ENCODE results near the gene POGZ.

The POGZ gene

GRCh38 chr1:151373196-151373595 is 86.1 kb downstream of the POGZ start:
- no peak for TF ChIP-seq CTCF (IDR thresholded peaks at IDR 0.05; ENCODE audit: control extremely low read depth, extremely low read depth, low read depth, missing control alignments)
- ChIA-PET CTCF (interaction anchor here (1.0 kb wide), 1 partner anchor 9 kb away, joined by 3 read pairs; no protein-coding TSS in a partner anchor), POLR2A (no interaction called here)

GRCh38 chr1:151372058-151372934 is 87.0 kb downstream of the POGZ start, which contains the start of gene SELENBP1:
SELENBP1 (minus strand) TSS chr1:151372705; CDS start chr1:151372641, 64 bp downstream.
- CTCF ChIA-PET = interaction anchor here (1.0 to 1.2 kb wide), 2 partner anchors 13 to 33 kb away, joined by 3 to 4 read pairs; no protein-coding TSS in a partner anchor
- DNase-seq (ENCODE audit: extremely low spot score) = no peak
- POLR2A ChIA-PET = no interaction called here

More at GRCh38 chr1:151373196-151373595, 86.1 kb downstream of the POGZ start:
- no peak for DNase-seq (ENCODE audit: extremely low spot score)

GRCh38 chr1:151371370-151372057 is 87.8 kb downstream of the POGZ start:
- CTCF ChIA-PET = interaction anchor here (1.0 to 1.2 kb wide), 2 partner anchors 13 to 33 kb away, joined by 3 to 4 read pairs; no protein-coding TSS in a partner anchor
- DNase-seq (ENCODE audit: extremely low spot score) = no peak
- POLR2A ChIA-PET = no interaction called here
- TF ChIP-seq CTCF (IDR thresholded peaks at IDR 0.05; ENCODE audit: control extremely low read depth, extremely low read depth, low read depth, missing control alignments) = no peak

More at GRCh38 chr1:151372058-151372934, 87.0 kb downstream of the POGZ start, which contains the start of gene SELENBP1:
- no peak for TF ChIP-seq CTCF (IDR thresholded peaks at IDR 0.05; ENCODE audit: control extremely low read depth, extremely low read depth, low read depth, missing control alignments)

- TF ChIP-seq CTCF (IDR thresholded peaks at IDR 0.05; ENCODE audit: control extremely low read depth, extremely low read depth, low read depth, missing control alignments) = no peak
- DNase-seq (ENCODE audit: extremely low spot score) = no peak
- CTCF ChIA-PET = interaction anchor here (1.2 to 2.9 kb wide), 2 partner anchors 12 to 14 kb away, joined by 4 to 8 read pairs; no protein-coding TSS in a partner anchor
- POLR2A ChIA-PET = no interaction called here
Observed at GRCh38 chr1:151370211-151370911, 88.9 kb downstream of the POGZ start.

GRCh38 chr1:151369621-151370048 is 89.7 kb downstream of the POGZ start:
- ChIA-PET POLR2A (no interaction called here), CTCF (interaction anchor here (1.2 to 2.9 kb wide), 2 partner anchors 13 to 14 kb away, joined by 4 to 8 read pairs; no protein-coding TSS in a partner anchor)
- TF ChIP-seq CTCF (IDR thresholded peaks at IDR 0.05; ENCODE audit: control extremely low read depth, extremely low read depth, low read depth, missing control alignments) = no peak
- no peak for DNase-seq (ENCODE audit: extremely low spot score)

GRCh38 chr1:151369302-151369610 is 90.0 kb downstream of the POGZ start:
- no peak for TF ChIP-seq CTCF (IDR thresholded peaks at IDR 0.05; ENCODE audit: control extremely low read depth, extremely low read depth, low read depth, missing control alignments)
- POLR2A ChIA-PET = no interaction called here
- CTCF ChIA-PET = interaction anchor here (2.9 to 3.2 kb wide), 2 partner anchors 13 kb away, joined by 8 to 14 read pairs; no protein-coding TSS in a partner anchor
- DNase-seq (ENCODE audit: extremely low spot score) = no peak
